Measurements from ENCODE around the gene C10orf67.

Gene C10orf67

DNA sequence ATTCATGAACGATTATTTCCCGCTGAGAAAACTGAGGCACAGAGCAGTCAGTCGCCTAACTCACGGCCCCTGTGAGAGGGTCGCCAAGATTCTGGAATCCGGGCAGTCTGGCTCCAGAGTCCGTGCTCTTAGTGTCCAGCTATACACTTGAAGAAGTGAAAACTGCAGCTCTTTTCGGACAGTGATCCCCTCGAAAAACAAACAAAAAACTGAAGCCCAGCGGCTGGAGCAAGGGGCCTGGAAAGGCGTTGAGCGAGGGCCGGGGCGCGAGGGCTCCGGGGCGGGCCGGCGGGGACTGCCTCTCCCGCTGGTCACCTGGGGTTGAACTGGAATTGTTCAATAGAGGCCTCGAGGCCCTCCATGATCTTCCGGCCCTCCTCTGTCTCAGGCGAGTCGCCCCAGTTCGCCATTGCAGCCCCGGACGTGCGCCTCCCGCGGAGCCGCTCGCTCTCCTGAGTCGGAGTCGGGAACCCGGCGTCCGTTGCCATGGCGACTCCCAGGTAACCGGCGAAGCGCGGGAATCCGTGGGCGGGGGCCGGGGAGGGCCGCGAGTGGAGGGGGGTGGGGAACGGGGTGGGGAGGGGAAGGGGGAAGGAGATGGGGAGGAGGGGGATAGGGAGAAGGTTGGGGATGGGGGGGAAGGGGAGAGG is 881 bp downstream of the C10orf67 start:
- TF ChIP-seq, protein P1, sequence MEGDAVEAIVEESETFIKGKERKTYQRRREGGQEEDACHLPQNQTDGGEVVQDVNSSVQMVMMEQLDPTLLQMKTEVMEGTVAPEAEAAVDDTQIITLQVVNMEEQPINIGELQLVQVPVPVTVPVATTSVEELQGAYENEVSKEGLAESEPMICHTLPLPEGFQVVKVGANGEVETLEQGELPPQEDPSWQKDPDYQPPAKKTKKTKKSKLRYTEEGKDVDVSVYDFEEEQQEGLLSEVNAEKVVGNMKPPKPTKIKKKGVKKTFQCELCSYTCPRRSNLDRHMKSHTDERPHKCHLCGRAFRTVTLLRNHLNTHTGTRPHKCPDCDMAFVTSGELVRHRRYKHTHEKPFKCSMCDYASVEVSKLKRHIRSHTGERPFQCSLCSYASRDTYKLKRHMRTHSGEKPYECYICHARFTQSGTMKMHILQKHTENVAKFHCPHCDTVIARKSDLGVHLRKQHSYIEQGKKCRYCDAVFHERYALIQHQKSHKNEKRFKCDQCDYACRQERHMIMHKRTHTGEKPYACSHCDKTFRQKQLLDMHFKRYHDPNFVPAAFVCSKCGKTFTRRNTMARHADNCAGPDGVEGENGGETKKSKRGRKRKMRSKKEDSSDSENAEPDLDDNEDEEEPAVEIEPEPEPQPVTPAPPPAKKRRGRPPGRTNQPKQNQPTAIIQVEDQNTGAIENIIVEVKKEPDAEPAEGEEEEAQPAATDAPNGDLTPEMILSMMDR (IDR thresholded peaks at IDR 0.05; ENCODE audit: extremely low read depth, missing control alignments), result no peak
- no peak for DNase-seq (ENCODE audit: low spot score)

GRCh38 chr10:23342213-23342884 is 2.2 kb downstream of the C10orf67 start:
- TF ChIP-seq, protein P1 (IDR thresholded peaks at IDR 0.05; ENCODE audit: extremely low read depth, missing control alignments), result no peak
- DNase-seq (ENCODE audit: low spot score), result no peak

- TF ChIP-seq, protein P1 (IDR thresholded peaks at IDR 0.05; ENCODE audit: extremely low read depth, missing control alignments), result no peak
- no peak for DNase-seq (ENCODE audit: low spot score)
Observed at GRCh38 chr10:23341004-23341403, 3.6 kb downstream of the C10orf67 start.

DNA sequence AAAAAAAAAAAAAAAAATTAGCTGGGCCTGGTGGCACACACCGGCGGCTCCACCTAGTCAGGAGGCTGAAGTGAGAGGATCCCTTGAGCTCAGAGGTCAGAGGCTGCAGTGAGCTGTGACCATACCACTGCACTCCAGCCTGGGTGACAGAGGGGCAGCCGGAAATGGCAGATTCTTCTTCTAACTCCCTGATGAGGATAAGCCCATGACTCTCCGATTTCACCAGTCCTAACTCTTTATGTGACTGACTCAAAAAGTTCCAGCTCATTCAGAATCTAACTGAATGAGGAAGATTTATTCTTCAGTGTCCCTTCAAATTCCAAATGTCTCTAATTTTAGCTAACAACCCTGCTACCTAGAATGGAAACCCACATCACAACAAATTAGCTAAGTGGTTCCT is 4.2 kb downstream of the C10orf67 start:
- TF ChIP-seq, protein P1 (IDR thresholded peaks at IDR 0.05; ENCODE audit: extremely low read depth, missing control alignments), result no peak
- no peak for DNase-seq (ENCODE audit: low spot score)

- TF ChIP-seq, protein P1 (IDR thresholded peaks at IDR 0.05; ENCODE audit: extremely low read depth, missing control alignments), result no peak
- no peak for DNase-seq (ENCODE audit: low spot score)
Observed at GRCh38 chr10:23338886-23339285, 5.7 kb downstream of the C10orf67 start.

GRCh38 chr10:23338155-23338828 is 6.3 kb downstream of the C10orf67 start:
- no peak for DNase-seq (ENCODE audit: low spot score)

More at GRCh38 chr10:23338155-23338828, 6.3 kb downstream of the C10orf67 start:
- TF ChIP-seq, protein P1 (IDR thresholded peaks at IDR 0.05; ENCODE audit: extremely low read depth, missing control alignments), result no peak
